ENCODE measurements around the gene ZNF408.
"Not testable (repeated sequence)": the region's sequence is repeated elsewhere in the genome, so short reads cannot be mapped to it uniquely, and the experiment has no call there.

The ZNF408 gene

GRCh38 chr11:46665356-46665755 lies 35.5 kb upstream of the ZNF408 start:
- DNase-seq (ENCODE audit: insufficient read length, low spot score) (no peak), FAIRE-seq (no peak)
- TF ChIP-seq POLR2AphosphoS5 (IDR thresholded peaks at IDR 0.05; ENCODE audit: low read depth, low read length) (no peak), SPI1 (IDR thresholded peaks at IDR 0.05; ENCODE audit: low read depth, low read length) (no peak), POU2F2 (IDR thresholded peaks at IDR 0.05; ENCODE audit: low read depth, low read length) (no peak), PAX5 (IDR thresholded peaks at IDR 0.05; ENCODE audit: insufficient read depth, low read length, severe bottlenecking) (no peak), POLR2A (IDR thresholded peaks at IDR 0.05; ENCODE audit: low read depth, low read length) (no peak), TAF1 (IDR thresholded peaks at IDR 0.05; ENCODE audit: low read depth, low read length) (no peak)

- no peak for DNase-seq (ENCODE audit: insufficient read length, low spot score)
- no peak for FAIRE-seq
- no peak for TF ChIP-seq SPI1 (IDR thresholded peaks at IDR 0.05; ENCODE audit: low read depth, low read length)
- no peak for TF ChIP-seq POLR2A (IDR thresholded peaks at IDR 0.05; ENCODE audit: low read depth, low read length)
- no peak for TF ChIP-seq POLR2AphosphoS5 (IDR thresholded peaks at IDR 0.05; ENCODE audit: low read depth, low read length)
Measured at GRCh38 chr11:46666516-46666915, 34.3 kb upstream of the ZNF408 start.

GRCh38 chr11:46667043-46667481 lies 33.8 kb upstream of the ZNF408 start:
- no peak for FAIRE-seq
- TF ChIP-seq POU2F2 (IDR thresholded peaks at IDR 0.05; ENCODE audit: low read depth, low read length) (no peak), SPI1 (IDR thresholded peaks at IDR 0.05; ENCODE audit: low read depth, low read length) (no peak), POLR2A (IDR thresholded peaks at IDR 0.05; ENCODE audit: low read depth, low read length) (no peak), TAF1 (IDR thresholded peaks at IDR 0.05; ENCODE audit: low read depth, low read length) (no peak), POLR2AphosphoS5 (IDR thresholded peaks at IDR 0.05; ENCODE audit: low read depth, low read length) (no peak), PAX5 (IDR thresholded peaks at IDR 0.05; ENCODE audit: insufficient read depth, low read length, severe bottlenecking) (no peak)
- no peak for DNase-seq (ENCODE audit: insufficient read length, low spot score)

GRCh38 chr11:46668480-46669085 lies 32.2 kb upstream of the ZNF408 start:
- DNase-seq (ENCODE audit: insufficient read length, low spot score): no peak
- no peak for FAIRE-seq

GRCh38 chr11:46669711-46670139 lies 31.1 kb upstream of the ZNF408 start:
- TF ChIP-seq POLR2AphosphoS5 (IDR thresholded peaks at IDR 0.05; ENCODE audit: low read depth, low read length) (no peak), PAX5 (IDR thresholded peaks at IDR 0.05; ENCODE audit: insufficient read depth, low read length, severe bottlenecking) (no peak), POU2F2 (IDR thresholded peaks at IDR 0.05; ENCODE audit: low read depth, low read length) (no peak), SPI1 (IDR thresholded peaks at IDR 0.05; ENCODE audit: low read depth, low read length) (no peak), POLR2A (IDR thresholded peaks at IDR 0.05; ENCODE audit: low read depth, low read length) (no peak), TAF1 (IDR thresholded peaks at IDR 0.05; ENCODE audit: low read depth, low read length) (no peak)
- DNase-seq (ENCODE audit: insufficient read length, low spot score): no peak
- peak; percentile 16 for FAIRE-seq

More at GRCh38 chr11:46668480-46669085, 32.2 kb upstream of the ZNF408 start:
- TF ChIP-seq POLR2A (IDR thresholded peaks at IDR 0.05; ENCODE audit: low read depth, low read length): no peak
- TF ChIP-seq PAX5 (IDR thresholded peaks at IDR 0.05; ENCODE audit: insufficient read depth, low read length, severe bottlenecking): no peak
- no peak for TF ChIP-seq POLR2AphosphoS5 (IDR thresholded peaks at IDR 0.05; ENCODE audit: low read depth, low read length)
- TF ChIP-seq POU2F2 (IDR thresholded peaks at IDR 0.05; ENCODE audit: low read depth, low read length): no peak
- no peak for TF ChIP-seq TAF1 (IDR thresholded peaks at IDR 0.05; ENCODE audit: low read depth, low read length)
- TF ChIP-seq SPI1 (IDR thresholded peaks at IDR 0.05; ENCODE audit: low read depth, low read length): no peak

GRCh38 chr11:46670521-46670920 lies 30.3 kb upstream of the ZNF408 start:
- DNase-seq (ENCODE audit: insufficient read length, low spot score); FAIRE-seq: not testable (repeated sequence)

- TF ChIP-seq POU2F2 (IDR thresholded peaks at IDR 0.05; ENCODE audit: low read depth, low read length) (no peak), POLR2A (IDR thresholded peaks at IDR 0.05; ENCODE audit: low read depth, low read length) (no peak), PAX5 (IDR thresholded peaks at IDR 0.05; ENCODE audit: insufficient read depth, low read length, severe bottlenecking) (no peak), SPI1 (IDR thresholded peaks at IDR 0.05; ENCODE audit: low read depth, low read length) (no peak), TAF1 (IDR thresholded peaks at IDR 0.05; ENCODE audit: low read depth, low read length) (no peak), POLR2AphosphoS5 (IDR thresholded peaks at IDR 0.05; ENCODE audit: low read depth, low read length) (no peak)
Measured at GRCh38 chr11:46671958-46672315, 28.9 kb upstream of the ZNF408 start.

GRCh38 chr11:46672381-46672839 lies 28.4 kb upstream of the ZNF408 start:
- no peak for TF ChIP-seq PAX5 (IDR thresholded peaks at IDR 0.05; ENCODE audit: insufficient read depth, low read length, severe bottlenecking)
- DNase-seq (ENCODE audit: insufficient read length, low spot score) (no peak), FAIRE-seq (no peak)

More at GRCh38 chr11:46671958-46672315, 28.9 kb upstream of the ZNF408 start:
- DNase-seq (ENCODE audit: insufficient read length, low spot score) (no peak), FAIRE-seq (no peak)

- TF ChIP-seq POU2F2 (IDR thresholded peaks at IDR 0.05; ENCODE audit: low read depth, low read length): no peak
- no peak for TF ChIP-seq POLR2AphosphoS5 (IDR thresholded peaks at IDR 0.05; ENCODE audit: low read depth, low read length)
- TF ChIP-seq POLR2A (IDR thresholded peaks at IDR 0.05; ENCODE audit: low read depth, low read length): no peak
- no peak for TF ChIP-seq SPI1 (IDR thresholded peaks at IDR 0.05; ENCODE audit: low read depth, low read length)
- no peak for TF ChIP-seq TAF1 (IDR thresholded peaks at IDR 0.05; ENCODE audit: low read depth, low read length)
- no peak for TF ChIP-seq PAX5 (IDR thresholded peaks at IDR 0.05; ENCODE audit: insufficient read depth, low read length, severe bottlenecking)
- DNase-seq (ENCODE audit: insufficient read length, low spot score) (no peak), FAIRE-seq (no peak)
Measured at GRCh38 chr11:46673713-46674462, 26.9 kb upstream of the ZNF408 start.

All from GM12891 (cell line).